ENCODE data around the gene BMPER.

The BMPER gene

DNA sequence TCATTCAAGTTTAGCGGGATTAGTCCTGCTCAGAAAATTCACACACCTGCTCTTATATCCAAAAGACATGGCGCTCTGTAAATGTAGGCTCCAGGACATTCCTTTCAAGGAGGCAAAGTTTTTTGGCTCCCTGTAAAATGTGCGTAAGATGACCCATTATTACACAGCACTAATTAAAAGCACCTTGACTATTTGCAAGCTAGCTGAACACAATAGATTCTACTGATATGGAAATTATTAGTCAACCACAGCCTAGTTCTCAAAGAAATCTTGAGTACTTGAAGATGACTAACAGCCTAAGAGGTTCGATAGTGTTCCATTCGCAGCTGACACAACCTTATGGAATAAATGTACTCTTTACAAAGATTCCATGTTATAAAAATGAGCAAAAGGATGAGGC lies 175.2 kb downstream of the BMPER start:
- TF ChIP-seq REST (IDR thresholded peaks at IDR 0.05; ENCODE audit: insufficient read depth in 1 of 2, low read depth in 2 of 2, low read length in 2 of 2) (no peak), TAF1 (IDR thresholded peaks at IDR 0.05; ENCODE audit: borderline replicate concordance, insufficient read depth, low read length) (no peak), FOXP2 (optimal IDR thresholded peaks at IDR 0.05; ENCODE audit: borderline replicate concordance, extremely low read depth, extremely low read length, insufficient read depth) (no peak), POLR2AphosphoS5 (IDR thresholded peaks at IDR 0.05; ENCODE audit: low read depth, low read length) (no peak), SIN3A (IDR thresholded peaks at IDR 0.05; ENCODE audit: borderline replicate concordance, insufficient read depth, low read length) (no peak)

GRCh38 chr7:34081935-34082334 lies 176.6 kb downstream of the BMPER start:
- TF ChIP-seq POLR2AphosphoS5 (IDR thresholded peaks at IDR 0.05; ENCODE audit: low read depth, low read length) (no peak), TAF1 (IDR thresholded peaks at IDR 0.05; ENCODE audit: borderline replicate concordance, insufficient read depth, low read length) (no peak), SIN3A (IDR thresholded peaks at IDR 0.05; ENCODE audit: borderline replicate concordance, insufficient read depth, low read length) (no peak), FOXP2 (optimal IDR thresholded peaks at IDR 0.05; ENCODE audit: borderline replicate concordance, extremely low read depth, extremely low read length, insufficient read depth) (no peak), REST (IDR thresholded peaks at IDR 0.05; ENCODE audit: insufficient read depth in 1 of 2, low read depth in 2 of 2, low read length in 2 of 2) (no peak)

DNA sequence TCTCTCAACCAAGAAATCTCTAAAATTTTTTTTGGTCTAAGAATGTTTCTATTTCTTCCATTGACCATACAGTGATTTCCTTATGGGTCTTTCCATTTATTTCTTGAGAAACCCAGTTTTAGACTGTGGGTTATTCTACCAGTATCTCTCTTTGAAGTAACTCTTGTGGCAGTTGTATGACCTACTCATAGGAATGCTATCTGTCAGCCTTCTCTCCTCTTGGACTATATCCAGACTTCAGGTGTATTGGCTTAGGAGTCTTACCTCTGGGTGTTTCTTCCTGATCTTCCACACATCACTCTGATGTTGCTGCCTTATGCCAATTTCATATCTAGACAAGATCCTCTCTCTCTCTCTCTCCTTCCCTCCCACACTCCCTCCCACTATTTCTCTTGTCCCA lies 178.1 kb downstream of the BMPER start:
- no peak for TF ChIP-seq TAF1 (IDR thresholded peaks at IDR 0.05; ENCODE audit: borderline replicate concordance, insufficient read depth, low read length)
- TF ChIP-seq SIN3A (IDR thresholded peaks at IDR 0.05; ENCODE audit: borderline replicate concordance, insufficient read depth, low read length): no peak
- TF ChIP-seq POLR2AphosphoS5 (IDR thresholded peaks at IDR 0.05; ENCODE audit: low read depth, low read length): no peak
- no peak for TF ChIP-seq REST (IDR thresholded peaks at IDR 0.05; ENCODE audit: insufficient read depth in 1 of 2, low read depth in 2 of 2, low read length in 2 of 2)
- TF ChIP-seq FOXP2 (optimal IDR thresholded peaks at IDR 0.05; ENCODE audit: borderline replicate concordance, extremely low read depth, extremely low read length, insufficient read depth): no peak

- TF ChIP-seq FOXP2 (optimal IDR thresholded peaks at IDR 0.05; ENCODE audit: borderline replicate concordance, extremely low read depth, extremely low read length, insufficient read depth): no peak
- no peak for TF ChIP-seq REST (IDR thresholded peaks at IDR 0.05; ENCODE audit: insufficient read depth in 1 of 2, low read depth in 2 of 2, low read length in 2 of 2)
- TF ChIP-seq SIN3A (IDR thresholded peaks at IDR 0.05; ENCODE audit: borderline replicate concordance, insufficient read depth, low read length): no peak
- no peak for TF ChIP-seq POLR2AphosphoS5 (IDR thresholded peaks at IDR 0.05; ENCODE audit: low read depth, low read length)
These were observed 179.3 kb downstream of the BMPER start for GRCh38 chr7:34084651-34085050.

DNA sequence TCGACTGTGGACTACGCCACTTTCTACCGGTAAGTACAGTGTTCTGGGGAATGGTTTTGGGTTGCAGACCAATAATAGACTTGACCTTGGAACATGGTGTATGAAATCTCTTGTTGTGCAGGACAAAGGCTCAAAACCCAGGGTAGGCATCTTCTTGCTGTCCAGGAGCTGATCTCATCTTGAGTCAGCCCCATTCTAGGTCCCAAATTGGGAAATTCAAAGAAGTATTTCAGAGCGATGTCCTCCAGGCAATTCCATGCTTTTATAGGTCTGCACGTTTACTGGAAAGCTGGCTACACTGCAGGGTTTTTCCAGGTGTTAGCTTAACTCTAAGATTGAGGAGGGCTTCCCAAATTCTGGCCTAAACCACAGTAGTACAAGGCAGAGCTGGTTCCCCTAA lies 180.7 kb downstream of the BMPER start:
- TF ChIP-seq POLR2AphosphoS5 (IDR thresholded peaks at IDR 0.05; ENCODE audit: low read depth, low read length) (no peak), REST (IDR thresholded peaks at IDR 0.05; ENCODE audit: insufficient read depth in 1 of 2, low read depth in 2 of 2, low read length in 2 of 2) (no peak), SIN3A (IDR thresholded peaks at IDR 0.05; ENCODE audit: borderline replicate concordance, insufficient read depth, low read length) (no peak), TAF1 (IDR thresholded peaks at IDR 0.05; ENCODE audit: borderline replicate concordance, insufficient read depth, low read length) (no peak), FOXP2 (optimal IDR thresholded peaks at IDR 0.05; ENCODE audit: borderline replicate concordance, extremely low read depth, extremely low read length, insufficient read depth) (no peak)
